GM23338 (cell line): ENCODE data around the gene ALKBH4. TPM values are rescaled to one million over a fixed set of nuclear protein-coding genes. Genes with fewer than 3 reads are reported as not detected.
"Not testable (repeated sequence)": the region's sequence is repeated elsewhere in the genome, so short reads cannot be mapped to it uniquely, and the experiment has no call there.

Source experiments
- ATAC-seq: fragments of 200-7000 bp; cut with Tn5 transposase; 3 replicates; pipeline ENCODE4 v1.9.1; 2020
- DNase-seq: peaks from one replicate; pipeline ENCODE4 v3.0.0-alpha.2; 2015; ENCODE audit warnings: low spot score
- H2AFZ ChIP-seq: fragments of 200-600 bp; sonication (generic); 2 replicates; pipeline ENCODE4 v1.8.0; 2016; ENCODE audit warnings: antibody characterized with exemption, mild to moderate bottlenecking, moderate library complexity
- H3F3A ChIP-seq: fragments of 200-600 bp; sonication (generic); replicated peaks from 2 replicates; pipeline ENCODE4 v1.8.0; 2017; ENCODE audit warnings: antibody characterized with exemption, mixed run types, low read depth
- H3K27ac ChIP-seq: fragments of 200-600 bp; sonication (generic); 2 replicates; pipeline ENCODE4 v1.6.1; 2016; ENCODE audit warnings: low read depth
- H3K27me3 ChIP-seq: fragments of 200-600 bp; sonication (generic); 2 replicates; pipeline ENCODE4 v1.8.0; 2016; ENCODE audit warnings: mild to moderate bottlenecking, mixed run types, moderate library complexity; ENCODE audit not compliant: insufficient read depth
- H3K36me3 ChIP-seq: fragments of 200-600 bp; sonication (generic); 2 replicates; pipeline ENCODE4 v1.8.0; 2016; ENCODE audit warnings: mild to moderate bottlenecking; ENCODE audit not compliant: insufficient read depth
- H3K4me1 ChIP-seq: fragments of 200-600 bp; sonication (generic); 2 replicates; pipeline ENCODE4 v1.8.0; 2016; ENCODE audit warnings: mild to moderate bottlenecking, moderate library complexity; ENCODE audit not compliant: insufficient read depth
- H3K4me2 ChIP-seq: fragments of 200-600 bp; sonication (generic); 2 replicates; pipeline ENCODE4 v1.7.1; 2017; ENCODE audit warnings: mixed run types
- H3K4me3 ChIP-seq: fragments of 200-600 bp; sonication (generic); 2 replicates; pipeline ENCODE4 v1.6.1; 2016; ENCODE audit warnings: mixed run types
- H3K79me2 ChIP-seq: fragments of 200-600 bp; sonication (generic); replicated peaks from 2 replicates; pipeline ENCODE4 v1.8.0; 2017; ENCODE audit warnings: mild to moderate bottlenecking; ENCODE audit not compliant: insufficient read depth
- H3K9me2 ChIP-seq: fragments of 200-600 bp; sonication (generic); 2 replicates; pipeline ENCODE4 v1.8.0; 2017; ENCODE audit not compliant: insufficient read depth
- H4K20me1 ChIP-seq: fragments of 200-600 bp; sonication (generic); replicated peaks from 2 replicates; pipeline ENCODE4 v1.8.0; 2017; ENCODE audit warnings: mild to moderate bottlenecking; ENCODE audit not compliant: insufficient read depth
- H3K27ac Mint-ChIP-seq: 2 replicates; pipeline ENCODE4 v1.8.0; 2020; ENCODE audit warnings: inconsistent platforms, mild to moderate bottlenecking, moderate library complexity, mixed read lengths
- H3K27me3 Mint-ChIP-seq: 3 replicates; pipeline ENCODE4 v1.8.0; 2022; ENCODE audit warnings: low read depth, mild to moderate bottlenecking, moderate library complexity, mixed read lengths, inconsistent platforms; ENCODE audit not compliant: insufficient read depth, poor library complexity
- H3K36me3 Mint-ChIP-seq: 3 replicates; pipeline ENCODE4 v1.8.0; 2021; ENCODE audit warnings: low read depth, mild to moderate bottlenecking, inconsistent platforms, moderate library complexity, mixed read lengths
- H3K4me1 Mint-ChIP-seq: 3 replicates; pipeline ENCODE4 v1.8.0; 2020; ENCODE audit warnings: mild to moderate bottlenecking, inconsistent platforms, mixed read lengths
- H3K4me3 Mint-ChIP-seq: 3 replicates; pipeline ENCODE4 v1.8.0; 2021; ENCODE audit warnings: moderate library complexity, mild to moderate bottlenecking, inconsistent platforms, mixed read lengths
- H3K9me3 Mint-ChIP-seq: 3 replicates; pipeline ENCODE4 v1.8.0; 2020; ENCODE audit warnings: moderate library complexity, mild to moderate bottlenecking, inconsistent platforms, mixed read lengths
- CREB1 ChIP-seq: fragments of 250-450 bp; sonication (Bioruptor Pico); IDR thresholded peaks from 2 replicates; pipeline ENCODE4 v1.5.0; 2020; ENCODE audit warnings: low read depth, mild to moderate bottlenecking, moderate library complexity
- EZH2 ChIP-seq: fragments of 200-600 bp; sonication (generic); IDR thresholded peaks from one replicate; pipeline ENCODE4 v1.8.0; 2017; ENCODE audit warnings: antibody characterized with exemption, mild to moderate bottlenecking, low read depth; ENCODE audit not compliant: unreplicated experiment
- EZH2phosphoT487 ChIP-seq: fragments of 200-600 bp; sonication (generic); IDR thresholded peaks from one replicate; pipeline ENCODE4 v1.8.1; 2018; ENCODE audit warnings: antibody characterized with exemption; ENCODE audit not compliant: unreplicated experiment
- JUNB ChIP-seq: IDR thresholded peaks from one replicate; pipeline ENCODE4 v1.6.1; 2016; ENCODE audit warnings: antibody characterized with exemption; ENCODE audit not compliant: unreplicated experiment
- NANOG ChIP-seq: IDR thresholded peaks from 2 replicates; pipeline ENCODE4 v1.6.1; 2016; ENCODE audit warnings: antibody characterized with exemption, borderline replicate concordance
- POLR2AphosphoS5 ChIP-seq: IDR thresholded peaks from 2 replicates; pipeline ENCODE4 v1.6.1; 2016; ENCODE audit warnings: antibody characterized with exemption, low read depth
- STAT1 ChIP-seq: IDR thresholded peaks from one replicate; pipeline ENCODE4 v1.6.1; 2016; ENCODE audit warnings: antibody characterized with exemption; ENCODE audit not compliant: unreplicated experiment
- ZNF331 ChIP-seq: fragments of 250-450 bp; sonication (Bioruptor Pico); IDR thresholded peaks from 2 replicates; pipeline ENCODE4 v1.5.0; 2020; ENCODE audit warnings: low read depth, mild to moderate bottlenecking, moderate library complexity
- polyA plus RNA-seq: library from polyadenylated mRNA; unstranded; fragments of >200 nt; fragmentation: Nextera tagmentation; extraction: Ambion mirVana; gene quantifications from 2 replicates; pipeline ENCODE4 v1.2.1, GENCODE V29; 2016
- total RNA-seq: library from RNA; depleted of rRNA; stranded (reverse); fragments of >200 nt; shearing (Covaris generic); gene quantifications from 2 replicates; pipeline ENCODE4 v1.2.3, GENCODE V29; 2014
- TF ChIP-seq, protein P1 (sequence below): fragments of 250-450 bp; sonication (Bioruptor Pico); IDR thresholded peaks from 2 replicates; pipeline ENCODE4 v1.5.0; 2020; ENCODE audit warnings: mild to moderate bottlenecking, moderate library complexity
- TF ChIP-seq, protein P2 (sequence below), 2 experiments: fragments of 200-600 bp in 1 of 2; sonication (generic) in 1 of 2; conservative IDR thresholded peaks; 2 replicates each; pipeline versions ENCODE4 v1.5.1 to v1.6.1; 2016 to 2017; ENCODE audit warnings: antibody characterized with exemption in 2 of 2, low read depth in 2 of 2, mild to moderate bottlenecking in 2 of 2, moderate library complexity in 1 of 2
- TF ChIP-seq, protein P3 (sequence below): IDR thresholded peaks from 2 replicates; pipeline ENCODE4 v1.6.1; 2016; ENCODE audit warnings: antibody characterized with exemption

Gene ALKBH4
- total and polyA plus RNA-seq, 2 experiments from 2014 or later = 17.7 to 45.0 TPM

DNA sequence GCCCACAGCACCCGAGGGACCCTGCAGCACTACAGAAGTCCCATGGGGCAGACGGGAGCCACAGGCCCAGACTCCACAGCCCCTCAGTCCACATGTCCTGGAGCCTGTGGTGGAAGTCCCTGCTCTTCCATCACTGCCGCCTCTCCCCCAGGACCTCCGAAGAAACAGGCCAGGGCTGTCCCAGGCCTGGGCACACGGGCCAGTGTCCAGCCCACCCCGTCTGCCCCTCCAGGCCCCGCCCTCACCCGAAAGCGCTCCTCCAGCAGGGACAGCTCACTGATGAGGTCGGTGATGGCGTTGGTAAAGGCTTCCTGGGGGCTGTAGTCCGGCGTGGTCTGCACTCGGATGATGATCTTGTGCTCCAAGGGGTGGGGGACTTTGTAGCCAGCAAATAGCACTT is 9.5 kb upstream of the ALKBH4 start:
- not testable (repeated sequence) for H4K20me1 ChIP-seq, H3K4me3 ChIP-seq, H3K4me1 Mint-ChIP-seq, H3K36me3 ChIP-seq, H2AFZ ChIP-seq, DNase-seq, H3K4me2 ChIP-seq, H3K4me1 ChIP-seq, H3F3A ChIP-seq, H3K27me3 ChIP-seq, H3K9me3 Mint-ChIP-seq, H3K27ac Mint-ChIP-seq, H3K27ac ChIP-seq, H3K4me3 Mint-ChIP-seq, H3K79me2 ChIP-seq, H3K9me2 ChIP-seq, ATAC-seq
- H3K27me3 Mint-ChIP-seq = peaks cover 13% of the 10 kb centered on the region
- peaks cover 13% of the 10 kb centered on the region for H3K36me3 Mint-ChIP-seq

DNA sequence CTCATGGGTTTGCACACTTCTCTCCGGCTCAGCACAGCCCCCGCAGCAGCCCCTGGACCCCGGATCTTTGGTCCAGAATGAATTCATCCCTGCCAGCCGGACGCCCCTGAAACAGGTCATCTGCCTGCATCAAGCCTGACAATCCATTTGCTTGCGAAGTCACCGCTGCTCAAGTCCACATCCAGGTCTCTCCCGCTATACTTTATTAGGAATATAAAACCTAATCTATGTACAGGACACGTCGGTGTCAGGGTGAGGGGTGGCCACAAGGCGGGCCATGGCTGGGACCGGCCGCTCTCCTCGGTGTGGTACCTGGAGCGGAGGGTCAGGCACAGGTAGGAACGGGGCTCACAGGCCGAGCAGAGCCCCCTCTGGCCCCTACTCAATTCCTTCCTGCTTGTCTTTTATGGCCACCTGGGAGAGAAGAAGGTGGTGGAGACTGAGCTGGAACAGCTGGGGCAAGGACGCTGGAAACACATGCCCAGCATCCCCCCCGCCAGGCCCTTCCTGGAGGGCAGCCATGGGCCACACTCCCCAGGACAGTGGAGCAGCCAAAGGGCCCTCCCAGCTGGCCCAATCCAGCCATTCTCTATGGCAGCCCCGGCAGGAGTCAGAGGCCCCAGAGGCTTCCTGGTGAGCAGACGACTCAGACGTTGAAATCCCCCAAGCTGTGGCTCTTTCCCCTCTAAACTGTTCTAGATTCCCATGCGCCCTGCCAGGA is 8.8 kb upstream of the ALKBH4 start:
- Histone ChIP-seq H3K4me3 (no peak overlapping the region), H3K9me2 (no peaks in the 10 kb centered on the region), H3K4me1 (no peaks in the 10 kb centered on the region), H2AFZ (no peak overlapping the region), H3K36me3 (no peaks in the 10 kb centered on the region), H3K27ac (no peak overlapping the region), H3K27me3 (no peaks in the 10 kb centered on the region), H3K4me2 (no peak overlapping the region), H3F3A (no peaks in the 10 kb centered on the region), H3K79me2 (no peaks in the 10 kb centered on the region), H4K20me1 (peaks cover 4% of the 10 kb centered on the region; the same call in 1 of the 2 replicates)
- Mint-ChIP-seq H3K27ac (no peak overlapping the region), H3K4me1 (no peaks in the 10 kb centered on the region), H3K36me3 (peaks cover 13% of the 10 kb centered on the region), H3K27me3 (peaks cover 13% of the 10 kb centered on the region), H3K4me3 (no peak overlapping the region), H3K9me3 (no peaks in the 10 kb centered on the region)
- ATAC-seq (no peak), DNase-seq (no peak)
- no peak for TF ChIP-seq CREB1 (CRISPR knock-in tag)
- TF ChIP-seq ZNF331 = no peak
- no peak for TF ChIP-seq POLR2AphosphoS5
- no peak for TF ChIP-seq NANOG
- TF ChIP-seq STAT1 = no peak
- TF ChIP-seq, protein P1, sequence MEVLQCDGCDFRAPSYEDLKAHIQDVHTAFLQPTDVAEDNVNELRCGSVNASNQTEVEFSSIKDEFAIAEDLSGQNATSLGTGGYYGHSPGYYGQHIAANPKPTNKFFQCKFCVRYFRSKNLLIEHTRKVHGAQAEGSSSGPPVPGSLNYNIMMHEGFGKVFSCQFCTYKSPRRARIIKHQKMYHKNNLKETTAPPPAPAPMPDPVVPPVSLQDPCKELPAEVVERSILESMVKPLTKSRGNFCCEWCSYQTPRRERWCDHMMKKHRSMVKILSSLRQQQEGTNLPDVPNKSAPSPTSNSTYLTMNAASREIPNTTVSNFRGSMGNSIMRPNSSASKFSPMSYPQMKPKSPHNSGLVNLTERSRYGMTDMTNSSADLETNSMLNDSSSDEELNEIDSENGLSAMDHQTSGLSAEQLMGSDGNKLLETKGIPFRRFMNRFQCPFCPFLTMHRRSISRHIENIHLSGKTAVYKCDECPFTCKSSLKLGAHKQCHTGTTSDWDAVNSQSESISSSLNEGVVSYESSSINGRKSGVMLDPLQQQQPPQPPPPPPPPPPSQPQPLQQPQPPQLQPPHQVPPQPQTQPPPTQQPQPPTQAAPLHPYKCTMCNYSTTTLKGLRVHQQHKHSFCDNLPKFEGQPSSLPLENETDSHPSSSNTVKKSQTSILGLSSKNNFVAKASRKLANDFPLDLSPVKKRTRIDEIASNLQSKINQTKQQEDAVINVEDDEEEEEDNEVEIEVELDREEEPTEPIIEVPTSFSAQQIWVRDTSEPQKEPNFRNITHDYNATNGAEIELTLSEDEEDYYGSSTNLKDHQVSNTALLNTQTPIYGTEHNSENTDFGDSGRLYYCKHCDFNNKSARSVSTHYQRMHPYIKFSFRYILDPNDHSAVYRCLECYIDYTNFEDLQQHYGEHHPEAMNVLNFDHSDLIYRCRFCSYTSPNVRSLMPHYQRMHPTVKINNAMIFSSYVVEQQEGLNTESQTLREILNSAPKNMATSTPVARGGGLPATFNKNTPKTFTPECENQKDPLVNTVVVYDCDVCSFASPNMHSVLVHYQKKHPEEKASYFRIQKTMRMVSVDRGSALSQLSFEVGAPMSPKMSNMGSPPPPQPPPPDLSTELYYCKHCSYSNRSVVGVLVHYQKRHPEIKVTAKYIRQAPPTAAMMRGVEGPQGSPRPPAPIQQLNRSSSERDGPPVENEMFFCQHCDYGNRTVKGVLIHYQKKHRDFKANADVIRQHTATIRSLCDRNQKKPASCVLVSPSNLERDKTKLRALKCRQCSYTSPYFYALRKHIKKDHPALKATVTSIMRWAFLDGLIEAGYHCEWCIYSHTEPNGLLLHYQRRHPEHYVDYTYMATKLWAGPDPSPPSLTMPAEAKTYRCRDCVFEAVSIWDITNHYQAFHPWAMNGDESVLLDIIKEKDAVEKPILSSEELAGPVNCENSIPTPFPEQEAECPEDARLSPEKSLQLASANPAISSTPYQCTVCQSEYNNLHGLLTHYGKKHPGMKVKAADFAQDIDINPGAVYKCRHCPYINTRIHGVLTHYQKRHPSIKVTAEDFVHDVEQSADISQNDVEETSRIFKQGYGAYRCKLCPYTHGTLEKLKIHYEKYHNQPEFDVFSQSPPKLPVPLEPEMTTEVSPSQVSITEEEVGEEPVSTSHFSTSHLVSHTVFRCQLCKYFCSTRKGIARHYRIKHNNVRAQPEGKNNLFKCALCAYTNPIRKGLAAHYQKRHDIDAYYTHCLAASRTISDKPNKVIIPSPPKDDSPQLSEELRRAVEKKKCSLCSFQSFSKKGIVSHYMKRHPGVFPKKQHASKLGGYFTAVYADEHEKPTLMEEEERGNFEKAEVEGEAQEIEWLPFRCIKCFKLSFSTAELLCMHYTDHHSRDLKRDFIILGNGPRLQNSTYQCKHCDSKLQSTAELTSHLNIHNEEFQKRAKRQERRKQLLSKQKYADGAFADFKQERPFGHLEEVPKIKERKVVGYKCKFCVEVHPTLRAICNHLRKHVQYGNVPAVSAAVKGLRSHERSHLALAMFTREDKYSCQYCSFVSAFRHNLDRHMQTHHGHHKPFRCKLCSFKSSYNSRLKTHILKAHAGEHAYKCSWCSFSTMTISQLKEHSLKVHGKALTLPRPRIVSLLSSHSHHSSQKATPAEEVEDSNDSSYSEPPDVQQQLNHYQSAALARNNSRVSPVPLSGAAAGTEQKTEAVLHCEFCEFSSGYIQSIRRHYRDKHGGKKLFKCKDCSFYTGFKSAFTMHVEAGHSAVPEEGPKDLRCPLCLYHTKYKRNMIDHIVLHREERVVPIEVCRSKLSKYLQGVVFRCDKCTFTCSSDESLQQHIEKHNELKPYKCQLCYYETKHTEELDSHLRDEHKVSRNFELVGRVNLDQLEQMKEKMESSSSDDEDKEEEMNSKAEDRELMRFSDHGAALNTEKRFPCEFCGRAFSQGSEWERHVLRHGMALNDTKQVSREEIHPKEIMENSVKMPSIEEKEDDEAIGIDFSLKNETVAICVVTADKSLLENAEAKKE (CRISPR knock-in tag) = no peak
- TF ChIP-seq JUNB = no peak
- TF ChIP-seq EZH2phosphoT487 = no peak
- TF ChIP-seq EZH2 = no peak
- TF ChIP-seq, protein P2, sequence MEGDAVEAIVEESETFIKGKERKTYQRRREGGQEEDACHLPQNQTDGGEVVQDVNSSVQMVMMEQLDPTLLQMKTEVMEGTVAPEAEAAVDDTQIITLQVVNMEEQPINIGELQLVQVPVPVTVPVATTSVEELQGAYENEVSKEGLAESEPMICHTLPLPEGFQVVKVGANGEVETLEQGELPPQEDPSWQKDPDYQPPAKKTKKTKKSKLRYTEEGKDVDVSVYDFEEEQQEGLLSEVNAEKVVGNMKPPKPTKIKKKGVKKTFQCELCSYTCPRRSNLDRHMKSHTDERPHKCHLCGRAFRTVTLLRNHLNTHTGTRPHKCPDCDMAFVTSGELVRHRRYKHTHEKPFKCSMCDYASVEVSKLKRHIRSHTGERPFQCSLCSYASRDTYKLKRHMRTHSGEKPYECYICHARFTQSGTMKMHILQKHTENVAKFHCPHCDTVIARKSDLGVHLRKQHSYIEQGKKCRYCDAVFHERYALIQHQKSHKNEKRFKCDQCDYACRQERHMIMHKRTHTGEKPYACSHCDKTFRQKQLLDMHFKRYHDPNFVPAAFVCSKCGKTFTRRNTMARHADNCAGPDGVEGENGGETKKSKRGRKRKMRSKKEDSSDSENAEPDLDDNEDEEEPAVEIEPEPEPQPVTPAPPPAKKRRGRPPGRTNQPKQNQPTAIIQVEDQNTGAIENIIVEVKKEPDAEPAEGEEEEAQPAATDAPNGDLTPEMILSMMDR (conservative IDR thresholded peaks at IDR 0.05; ENCODE audit: low read depth in 2 of 2) = no peak
- TF ChIP-seq, protein P3, sequence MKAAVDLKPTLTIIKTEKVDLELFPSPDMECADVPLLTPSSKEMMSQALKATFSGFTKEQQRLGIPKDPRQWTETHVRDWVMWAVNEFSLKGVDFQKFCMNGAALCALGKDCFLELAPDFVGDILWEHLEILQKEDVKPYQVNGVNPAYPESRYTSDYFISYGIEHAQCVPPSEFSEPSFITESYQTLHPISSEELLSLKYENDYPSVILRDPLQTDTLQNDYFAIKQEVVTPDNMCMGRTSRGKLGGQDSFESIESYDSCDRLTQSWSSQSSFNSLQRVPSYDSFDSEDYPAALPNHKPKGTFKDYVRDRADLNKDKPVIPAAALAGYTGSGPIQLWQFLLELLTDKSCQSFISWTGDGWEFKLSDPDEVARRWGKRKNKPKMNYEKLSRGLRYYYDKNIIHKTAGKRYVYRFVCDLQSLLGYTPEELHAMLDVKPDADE = no peak
